Spleen (tissue), 11 donors: Measurements from ENCODE around the gene ICAM1. TPM values are rescaled to one million over a fixed set of nuclear protein-coding genes. Genes with fewer than 3 reads are reported as not detected.
A peak's percentile ranks its signal among the peaks of the same experiment; 100 is the strongest.

Experiments used
- DNase-seq: peaks from one replicate; pipeline ENCODE4 v3.0.0-alpha.2; 2020
- H3K27ac ChIP-seq, 8 donors: fragments of 200-600 bp; sonication (generic) in 7 of 8; 1 replicate in 4 of 8; 2 replicates in 4 of 8; pipeline versions ENCODE4 v1.5.0 to v1.8.0; 2016 to 2021; ENCODE audit warnings: inconsistent platforms in 4 of 8, mild to moderate bottlenecking in 4 of 8, moderate library complexity in 1 of 8
- H3K27me3 ChIP-seq, 7 donors: fragments of 200-600 bp; sonication (generic) in 6 of 7; replicated peaks in 1 of 7; 1 replicate in 4 of 7; 2 replicates in 3 of 7; pipeline versions ENCODE4 v1.5.0 to v1.8.0; 2016 to 2021; ENCODE audit warnings: inconsistent platforms in 3 of 7, mild to moderate bottlenecking in 1 of 7
- H3K36me3 ChIP-seq, 6 donors: fragments of 200-600 bp; sonication (generic) in 5 of 6; 1 replicate in 4 of 6; 2 replicates in 2 of 6; pipeline versions ENCODE4 v1.5.0 to v1.8.0; 2016 to 2021; ENCODE audit warnings: inconsistent platforms in 2 of 6
- H3K4me1 ChIP-seq, 6 donors: fragments of 200-600 bp; sonication (generic) in 5 of 6; 1 replicate in 3 of 6; 2 replicates in 3 of 6; pipeline versions ENCODE4 v1.5.0 to v1.8.0; 2016 to 2021; ENCODE audit warnings: inconsistent platforms in 3 of 6
- H3K4me3 ChIP-seq, 8 donors: fragments of 200-600 bp; sonication (generic) in 7 of 8; 1 replicate in 4 of 8; 2 replicates in 4 of 8; pipeline versions ENCODE4 v1.5.0 to v1.8.0; 2016 to 2021; ENCODE audit warnings: inconsistent platforms in 4 of 8, mild to moderate bottlenecking in 4 of 8, moderate library complexity in 2 of 8
- H3K9me3 ChIP-seq, 8 donors: fragments of 200-600 bp; sonication (generic) in 7 of 8; 1 replicate in 4 of 8; 2 replicates in 4 of 8; pipeline versions ENCODE4 v1.5.0 to v1.8.0; 2016 to 2021; ENCODE audit warnings: inconsistent platforms in 4 of 8
- CTCF ChIP-seq, 11 experiments: fragments of 200-600 bp in 7 of 11; fragments of 450-650 bp in 4 of 11; sonication (generic) in 4 of 11; IDR thresholded peaks in 8 of 11; conservative IDR thresholded peaks in 3 of 11; 1 replicate in 7 of 11; 2 replicates in 4 of 11; pipeline versions ENCODE4 v1.4.0 to v1.8.0; 2016 to 2021; ENCODE audit warnings: antibody characterized with exemption in 11 of 11, inconsistent platforms in 4 of 11, mild to moderate bottlenecking in 1 of 11
- POLR2A ChIP-seq, 3 donors: fragments of 450-650 bp; IDR thresholded peaks; one replicate each; pipeline ENCODE4 v1.5.1; 2017; ENCODE audit warnings: antibody characterized with exemption in 3 of 3, mild to moderate bottlenecking in 1 of 3
- POLR2AphosphoS5 ChIP-seq, 3 donors: sonication (generic); formaldehyde crosslinking; IDR thresholded peaks; one replicate each; pipeline ENCODE4 v1.5.1; 2017; ENCODE audit warnings: antibody characterized with exemption in 3 of 3
- WGBS, 5 donors: extraction: QIAGEN DNeasy Blood & Tissue Kit in 3 of 5; methylation state at CpG; one replicate each; pipeline versions ENCODE4 v1.1.5 to v1.1.7; 2013 to 2018; 5-methylcytosine and 5-hydroxymethylcytosine counted together
- intact Hi-C: fragments of 100-400 bp; cut with DNase I; formaldehyde crosslinking; loops from one replicate; pipeline ENCODE4 v1.15.0; 2023; ENCODE audit warnings: low total_unique reads
- polyA plus RNA-seq, 3 donors: library from polyadenylated mRNA; stranded (reverse); fragments of 200-250 nt; gene quantifications; one replicate each; pipeline ENCODE4 v1.2.1, GENCODE V29; 2013
- total RNA-seq, 7 donors: library from RNA; depleted of rRNA in 3 of 7; stranded (reverse); fragments of >200 nt in 3 of 7; fragmentation: NEBNext Ultra II Directional in 4 of 7; extraction: Animal tissue kit (Norgen Biotek cat#: 25700) in 4 of 7; gene quantifications; one replicate each; pipeline versions ENCODE4 v1.1.0 to v1.2.1, GENCODE V29; 2016 to 2021
- donor health status: healthy with polysubstance abuse.
- donor health status: DM: no; HTN: no; CAD: no; lungs with moderate emphysema.
- donor health status: DM: no; HTN: no; CAD: no.
- donor health status: Bipolar disorder and iron deficiency.
- donor health status: healthy.
- donor health status: DM: no; HTN: no; CAD: no.
- donor health status: DM: yes; HTN: yes; CAD: no.

ICAM1 gene
- total and polyA plus RNA-seq, 10 donors: 12.8 to 163 (median 98.2) TPM

- intact Hi-C loops: loop anchor here (10.0 kb wide), 1 partner anchor 138 kb away; the partner anchor contains the start of genes EIF3G and P2RY11
- Histone ChIP-seq H3K9me3 (no peaks in the 10 kb centered on the region), H3K27me3 (no peaks in the 10 kb centered on the region), H3K36me3 (peaks cover 0 to 44% (median 36%) of the 10 kb centered on the region in 6 donors), H3K27ac (peak overlapping the region; percentile 70 to 95 (median 92)), H3K4me1 (peaks cover 11 to 39% (median 29%) of the 10 kb centered on the region in 6 donors), H3K4me3 (peak overlapping the region; percentile 76 to 97 (median 93))
- no peak for TF ChIP-seq POLR2A (IDR thresholded peaks at IDR 0.05)
- no peak for TF ChIP-seq POLR2AphosphoS5 (IDR thresholded peaks at IDR 0.05)
- no peak for TF ChIP-seq CTCF (IDR thresholded peaks at IDR 0.05 in 8 of 11, conservative IDR thresholded peaks at IDR 0.05 in 3 of 11)
- no peak for DNase-seq
- WGBS, 5 donors: 25 to 34% (median 29%) methylated on average over 8 of the region's 8 CpGs
Measured at GRCh38 chr19:10252707-10253106, 18.2 kb upstream of the ICAM1 start.

GRCh38 chr19:10254244-10254643 is 16.7 kb upstream of the ICAM1 start:
- DNase-seq: no peak
- Histone ChIP-seq H3K27ac (no peak overlapping the region), H3K27me3 (no peaks in the 10 kb centered on the region), H3K4me3 (no peak overlapping the region), H3K4me1 (peaks cover 13 to 51% (median 33%) of the 10 kb centered on the region in 6 donors), H3K36me3 (peaks cover 0 to 57% (median 48%) of the 10 kb centered on the region in 6 donors), H3K9me3 (no peaks in the 10 kb centered on the region)
- intact Hi-C loops: loop anchor here (10.0 kb wide), 1 partner anchor 139 kb away; the partner anchor contains the start of genes EIF3G and P2RY11
- 94 to 98% (median 96%) methylated on average over 3 of the region's 3 CpGs for WGBS, 5 donors
- no peak for TF ChIP-seq POLR2AphosphoS5 (IDR thresholded peaks at IDR 0.05)

GRCh38 chr19:10255358-10255757 is 15.6 kb upstream of the ICAM1 start:
- H3K27me3 ChIP-seq: no peaks in the 10 kb centered on the region
- intact Hi-C loops: loop anchor here (10.0 kb wide), 1 partner anchor 141 kb away; the partner anchor contains the start of genes EIF3G and P2RY11
- WGBS, 5 donors: 83 to 98% (median 92%) methylated on average over 2 of the region's 2 CpGs
- peaks cover 9 to 55% (median 32%) of the 10 kb centered on the region in 6 donors for H3K4me1 ChIP-seq
- TF ChIP-seq CTCF (IDR thresholded peaks at IDR 0.05 in 8 of 11, conservative IDR thresholded peaks at IDR 0.05 in 3 of 11) (no peak), POLR2AphosphoS5 (IDR thresholded peaks at IDR 0.05) (no peak), POLR2A (IDR thresholded peaks at IDR 0.05) (no peak)
- H3K9me3 ChIP-seq: no peaks in the 10 kb centered on the region
- H3K36me3 ChIP-seq: peaks cover 0 to 67% (median 58%) of the 10 kb centered on the region in 6 donors
- DNase-seq: no peak
- H3K27ac ChIP-seq: no peak overlapping the region
- H3K4me3 ChIP-seq: no peak overlapping the region

- DNase-seq: no peak
- Histone ChIP-seq H3K4me3 (no peak overlapping the region), H3K27ac (peak overlapping the region in 1 of 8 donors; percentile 24), H3K27me3 (no peaks in the 10 kb centered on the region), H3K36me3 (peaks cover 0 to 67% (median 58%) of the 10 kb centered on the region in 6 donors), H3K9me3 (no peaks in the 10 kb centered on the region), H3K4me1 (peaks cover 6 to 46% (median 22%) of the 10 kb centered on the region in 6 donors)
- WGBS, 5 donors: 89 to 92% (median 90%) methylated on average over 16 to 18 of the region's 18 CpGs
- intact Hi-C loops: loop anchor here (10.0 kb wide), 1 partner anchor 142 kb away; the partner anchor contains the start of genes EIF3G and P2RY11
- TF ChIP-seq CTCF (IDR thresholded peaks at IDR 0.05 in 8 of 11, conservative IDR thresholded peaks at IDR 0.05 in 3 of 11) (no peak), POLR2A (IDR thresholded peaks at IDR 0.05) (no peak), POLR2AphosphoS5 (IDR thresholded peaks at IDR 0.05) (no peak)
Measured at GRCh38 chr19:10256551-10256950, 14.4 kb upstream of the ICAM1 start.
